ENCODE results near the gene ANKRD40. TPM values are rescaled to one million over a fixed set of nuclear protein-coding genes. Genes with fewer than 3 reads are reported as not detected.

The ANKRD40 gene
- total and polyA plus RNA-seq, 10 donors = 6.8 to 54.6 (median 41.0) TPM

DNA sequence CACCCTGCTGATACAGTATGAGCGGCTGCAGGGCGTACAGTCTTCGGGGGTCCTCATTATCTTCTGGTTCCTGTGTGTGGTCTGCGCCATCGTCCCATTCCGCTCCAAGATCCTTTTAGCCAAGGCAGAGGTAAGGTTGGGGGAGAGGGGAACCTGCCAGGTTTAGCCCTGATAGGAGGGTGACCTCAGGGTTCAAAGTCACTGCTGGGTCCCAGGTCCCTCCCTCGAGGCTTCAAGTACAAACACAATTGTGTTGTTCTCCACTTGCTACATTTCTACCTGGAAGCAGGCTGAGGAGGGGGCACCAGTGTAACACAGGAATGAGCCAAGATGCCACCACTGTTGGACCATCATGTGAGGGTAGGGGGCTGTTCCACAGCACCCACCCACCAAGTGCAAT is 50.7 kb downstream of the ANKRD40 start:
- peaks cover 9 to 38% (median 28%) of the 10 kb centered on the region in 6 donors for H3K4me1 ChIP-seq
- H3K4me3 ChIP-seq = no peak overlapping the region
- H3K36me3 ChIP-seq = no peaks in the 10 kb centered on the region
- 88 to 98% (median 92%) methylated on average over 7 of the region's 7 CpGs for WGBS, 5 donors
- peaks cover 0 to 12% (median 8%) of the 10 kb centered on the region in 8 donors for H3K9me3 ChIP-seq
- H3K27ac ChIP-seq = no peak overlapping the region
- intact Hi-C loops (cut with DNase I; ENCODE audit: low total_unique reads) = no loop called here
- DNase-seq = no peak
- no peaks in the 10 kb centered on the region for H3K27me3 ChIP-seq (replicated peaks in 1 of 7)
- TF ChIP-seq, protein P1, sequence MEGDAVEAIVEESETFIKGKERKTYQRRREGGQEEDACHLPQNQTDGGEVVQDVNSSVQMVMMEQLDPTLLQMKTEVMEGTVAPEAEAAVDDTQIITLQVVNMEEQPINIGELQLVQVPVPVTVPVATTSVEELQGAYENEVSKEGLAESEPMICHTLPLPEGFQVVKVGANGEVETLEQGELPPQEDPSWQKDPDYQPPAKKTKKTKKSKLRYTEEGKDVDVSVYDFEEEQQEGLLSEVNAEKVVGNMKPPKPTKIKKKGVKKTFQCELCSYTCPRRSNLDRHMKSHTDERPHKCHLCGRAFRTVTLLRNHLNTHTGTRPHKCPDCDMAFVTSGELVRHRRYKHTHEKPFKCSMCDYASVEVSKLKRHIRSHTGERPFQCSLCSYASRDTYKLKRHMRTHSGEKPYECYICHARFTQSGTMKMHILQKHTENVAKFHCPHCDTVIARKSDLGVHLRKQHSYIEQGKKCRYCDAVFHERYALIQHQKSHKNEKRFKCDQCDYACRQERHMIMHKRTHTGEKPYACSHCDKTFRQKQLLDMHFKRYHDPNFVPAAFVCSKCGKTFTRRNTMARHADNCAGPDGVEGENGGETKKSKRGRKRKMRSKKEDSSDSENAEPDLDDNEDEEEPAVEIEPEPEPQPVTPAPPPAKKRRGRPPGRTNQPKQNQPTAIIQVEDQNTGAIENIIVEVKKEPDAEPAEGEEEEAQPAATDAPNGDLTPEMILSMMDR (IDR thresholded peaks at IDR 0.05 in 8 of 11, conservative IDR thresholded peaks at IDR 0.05 in 3 of 11) = no peak
- no peak for TF ChIP-seq POLR2AphosphoS5 (IDR thresholded peaks at IDR 0.05)
- TF ChIP-seq POLR2A (IDR thresholded peaks at IDR 0.05) = no peak

DNA sequence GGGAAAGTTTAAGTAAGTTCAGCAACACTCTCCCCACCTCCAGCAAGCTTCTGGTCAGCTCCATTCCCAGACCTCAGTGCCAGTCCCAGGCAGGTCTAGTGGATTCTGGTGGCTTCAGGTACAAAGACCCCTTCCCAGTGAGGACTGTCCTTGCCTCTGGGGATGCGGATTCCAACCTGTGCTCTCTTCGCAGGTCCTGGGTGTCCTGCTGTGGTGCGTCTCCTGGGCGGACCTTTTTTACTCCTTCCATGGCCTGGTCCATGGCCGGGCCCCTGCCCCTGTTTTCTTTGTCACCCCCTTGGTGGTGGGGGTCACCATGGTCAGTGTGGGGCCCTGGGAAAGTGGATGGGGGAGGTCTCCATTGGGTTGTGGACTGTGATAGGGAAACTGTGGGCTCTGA is 51.2 kb downstream of the ANKRD40 start:
- Histone ChIP-seq H3K36me3 (no peaks in the 10 kb centered on the region), H3K4me1 (peaks cover 9 to 32% (median 22%) of the 10 kb centered on the region in 6 donors), H3K9me3 (peaks cover 0 to 12% (median 8%) of the 10 kb centered on the region in 8 donors), H3K4me3 (no peak overlapping the region), H3K27ac (no peak overlapping the region), H3K27me3 (replicated peaks in 1 of 7) (no peaks in the 10 kb centered on the region)
- WGBS, 5 donors = 95 to 100% (median 96%) methylated on average over 3 to 5 of the region's 5 CpGs
- no peak for DNase-seq
- intact Hi-C loops (cut with DNase I; ENCODE audit: low total_unique reads) = no loop called here
- TF ChIP-seq POLR2A (IDR thresholded peaks at IDR 0.05) (no peak), POLR2AphosphoS5 (IDR thresholded peaks at IDR 0.05) (no peak)
- TF ChIP-seq, protein P1 (IDR thresholded peaks at IDR 0.05 in 8 of 11, conservative IDR thresholded peaks at IDR 0.05 in 3 of 11) = no peak

DNA sequence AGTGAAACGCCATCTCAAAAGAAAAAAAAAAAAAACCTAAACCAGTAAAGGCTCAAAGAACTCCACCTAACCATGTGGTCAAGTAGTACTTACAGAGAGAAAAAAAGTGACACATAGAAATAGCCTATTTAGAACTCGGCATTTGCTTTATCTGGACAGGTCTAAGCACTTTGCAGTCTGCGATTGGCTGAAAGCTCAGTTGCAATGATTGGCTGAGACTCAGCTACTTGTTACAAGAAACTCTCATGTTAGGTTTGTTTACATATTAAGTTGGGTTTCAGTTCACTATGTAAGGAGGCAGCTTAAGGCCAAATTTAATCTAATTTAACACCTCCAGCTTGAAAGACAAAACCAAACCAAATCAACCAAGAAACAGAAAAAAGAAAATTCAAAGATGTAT is 54.0 kb downstream of the ANKRD40 start:
- no peak overlapping the region for H3K4me3 ChIP-seq
- H3K27me3 ChIP-seq (replicated peaks in 1 of 7) = no peaks in the 10 kb centered on the region
- WGBS, 5 donors = 80 to 91% (median 91%) methylated on average over 3 of the region's 3 CpGs
- DNase-seq = no peak
- H3K36me3 ChIP-seq = no peaks in the 10 kb centered on the region
- no peak overlapping the region for H3K27ac ChIP-seq
- H3K4me1 ChIP-seq = peaks cover 0 to 6% (median 0%) of the 10 kb centered on the region in 6 donors
- intact Hi-C loops (cut with DNase I; ENCODE audit: low total_unique reads) = no loop called here
- TF ChIP-seq, protein P1 (IDR thresholded peaks at IDR 0.05 in 8 of 11, conservative IDR thresholded peaks at IDR 0.05 in 3 of 11) = no peak
- TF ChIP-seq POLR2AphosphoS5 (IDR thresholded peaks at IDR 0.05) = no peak
- TF ChIP-seq POLR2A (IDR thresholded peaks at IDR 0.05) = no peak
- peaks cover 0 to 12% (median 8%) of the 10 kb centered on the region in 8 donors for H3K9me3 ChIP-seq

DNA sequence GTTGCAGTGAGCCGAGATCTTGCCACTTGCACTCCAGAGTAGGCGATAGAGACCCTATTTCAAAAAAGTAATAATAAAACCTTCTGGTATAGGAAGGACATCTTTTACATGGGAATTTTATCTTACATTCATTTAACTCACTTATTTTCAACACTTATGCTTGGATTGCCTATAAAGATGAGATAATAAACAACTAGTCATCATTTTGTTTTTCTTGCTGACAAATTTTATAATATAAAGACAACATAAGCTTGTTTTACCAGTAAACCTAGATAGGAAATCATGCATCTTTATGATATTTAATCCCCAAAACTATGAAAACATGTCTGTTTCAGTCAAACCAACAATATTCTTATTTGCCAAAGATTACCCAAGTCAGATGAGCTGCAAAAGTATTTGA is 56.1 kb downstream of the ANKRD40 start:
- peaks cover 0 to 8% (median 0%) of the 10 kb centered on the region in 6 donors for H3K4me1 ChIP-seq
- intact Hi-C loops (cut with DNase I; ENCODE audit: low total_unique reads) = no loop called here
- no peaks in the 10 kb centered on the region for H3K27me3 ChIP-seq (replicated peaks in 1 of 7)
- H3K27ac ChIP-seq = no peak overlapping the region
- TF ChIP-seq POLR2AphosphoS5 (IDR thresholded peaks at IDR 0.05) (no peak), POLR2A (IDR thresholded peaks at IDR 0.05) (no peak)
- TF ChIP-seq, protein P1 (IDR thresholded peaks at IDR 0.05 in 8 of 11, conservative IDR thresholded peaks at IDR 0.05 in 3 of 11) = no peak
- H3K9me3 ChIP-seq = peaks cover 0 to 12% (median 8%) of the 10 kb centered on the region in 8 donors
- H3K36me3 ChIP-seq = no peaks in the 10 kb centered on the region
- no peak for DNase-seq
- WGBS, 5 donors = 91 to 100% (median 97%) methylated on average over 2 of the region's 2 CpGs
- H3K4me3 ChIP-seq = no peak overlapping the region
